HCT116 (cell line): ENCODE results near the gene LPAR1. TPM values are rescaled to one million over a fixed set of nuclear protein-coding genes. Genes with fewer than 3 reads are reported as not detected.
"Not testable (repeated sequence)": the region's sequence is repeated elsewhere in the genome, so short reads cannot be mapped to it uniquely, and the experiment has no call there.

Experiments used
- ATAC-seq: fragments of 200-7000 bp; cut with Tn5 transposase; 2 replicates; pipeline ENCODE4 v1.9.1; 2020; ENCODE audit warnings: mild to moderate bottlenecking, moderate library complexity
- BruUV-seq: library from RNA; stranded (reverse); fragments of 400-500 nt; replicated peaks from 2 replicates; lab custom pipeline; 2021; lab: Mats Ljungman, UMichigan
- CTCF ChIA-PET: fragments of 300-600 bp; sonication (Branson Sonifier 250); formaldehyde crosslinking; loops from one replicate; lab custom pipeline; 2021; ENCODE audit warnings: antibody characterized with exemption; lab: Charles Lee
- POLR2A ChIA-PET: fragments of 300-600, 350-600 bp; sonication (Branson Sonifier 250); formaldehyde crosslinking; loops from one replicate; lab custom pipeline; 2021; ENCODE audit warnings: antibody characterized with exemption; lab: Charles Lee
- RAD21 ChIA-PET, 2 experiments: fragments of 300-600 bp; sonication (Branson Sonifier 250); formaldehyde crosslinking; loops; one replicate each; lab custom pipeline; 2023; ENCODE audit warnings: low total read pairs in 2 of 2; ENCODE audit not compliant: uncharacterized antibody in 2 of 2, unreplicated experiment in 2 of 2, low non-redundant PET in 1 of 2; lab: Charles Lee
- DNase-seq: peaks from one replicate; pipeline ENCODE4 v3.0.0-alpha.2; 2010; ENCODE audit warnings: low read depth, low spot score
- H2AFZ ChIP-seq: fragments of 200-600 bp; shearing (Covaris generic), sonication (generic); 2 replicates; pipeline ENCODE4 v1.6.1; 2017; ENCODE audit warnings: low read depth, mixed run types, mixed read lengths, antibody characterized with exemption, low read length; ENCODE audit not compliant: poor library complexity, severe bottlenecking
- H3K27ac ChIP-seq: 2 replicates; pipeline ENCODE4 v1.5.1; 2012; ENCODE audit warnings: low read depth, low read length
- H3K27me3 ChIP-seq: fragments of 200-600 bp; sonication (generic); 2 replicates; pipeline ENCODE4 v1.6.1; 2016; ENCODE audit warnings: mixed run types, low read length, mixed read lengths; ENCODE audit not compliant: insufficient read depth
- H3K36me3 ChIP-seq, 2 experiments: fragments of 200-500 bp in 1 of 2; fragments of 200-600 bp in 1 of 2; sonication (Bioruptor generic) in 1 of 2; sonication (generic) in 1 of 2; 2 replicates each; pipeline versions ENCODE4 v1.5.1 to v1.6.1; 2014 to 2016; ENCODE audit warnings: low read length in 2 of 2, inconsistent platforms in 1 of 2, mixed read lengths in 1 of 2, mixed run types in 1 of 2; ENCODE audit not compliant: insufficient read depth in 2 of 2, control insufficient read depth in 1 of 2
- H3K4me1 ChIP-seq, 2 experiments: fragments of 200-600 bp in 1 of 2; sonication (generic) in 1 of 2; 2 replicates each; pipeline versions ENCODE4 v1.5.1 to v1.6.1; 2012 to 2017; ENCODE audit warnings: low read length in 2 of 2, inconsistent platforms in 1 of 2, mild to moderate bottlenecking in 1 of 2, mixed read lengths in 1 of 2, mixed run types in 1 of 2, moderate library complexity in 1 of 2; ENCODE audit not compliant: insufficient read depth in 2 of 2, control insufficient read depth in 1 of 2
- H3K4me2 ChIP-seq: fragments of 200-600 bp; sonication (generic); 2 replicates; pipeline ENCODE4 v1.6.1; 2017; ENCODE audit warnings: mixed run types, low read length, mixed read lengths
- H3K4me3 ChIP-seq, 2 experiments: fragments of 200-600 bp in 1 of 2; sonication (generic) in 1 of 2; replicated peaks in 1 of 2; 2 replicates each; pipeline ENCODE4 v1.5.1; 2011 to 2016; ENCODE audit warnings: low read length in 2 of 2, control low read depth in 1 of 2, low read depth in 1 of 2, mild to moderate bottlenecking in 1 of 2, mixed read lengths in 1 of 2, mixed run types in 1 of 2
- H3K79me2 ChIP-seq: fragments of 200-600 bp; sonication (generic); 2 replicates; pipeline ENCODE4 v1.6.1; 2017; ENCODE audit warnings: mild to moderate bottlenecking, mixed run types, low read length, moderate library complexity, mixed read lengths; ENCODE audit not compliant: insufficient read depth
- H3K9ac ChIP-seq: fragments of 200-600 bp; sonication (generic); 2 replicates; pipeline ENCODE4 v1.6.1; 2016; ENCODE audit warnings: low read length, mixed read lengths
- H3K9me2 ChIP-seq: fragments of 200-600 bp; sonication (generic), shearing (Covaris generic); 2 replicates; pipeline ENCODE4 v1.6.1; 2017; ENCODE audit warnings: mixed run types, mild to moderate bottlenecking, moderate library complexity; ENCODE audit not compliant: insufficient read depth
- H3K9me3 ChIP-seq, 2 experiments: fragments of 200-500 bp in 1 of 2; fragments of 200-600 bp in 1 of 2; sonication (Bioruptor generic) in 1 of 2; sonication (generic) in 1 of 2; 2 replicates each; pipeline ENCODE4 v1.6.1; 2014 to 2017; ENCODE audit warnings: low read length in 2 of 2, mixed read lengths in 2 of 2, inconsistent platforms in 1 of 2, low read depth in 1 of 2, mild to moderate bottlenecking in 1 of 2, mixed run types in 1 of 2, moderate library complexity in 1 of 2; ENCODE audit not compliant: control insufficient read depth in 1 of 2, insufficient read depth in 1 of 2
- H4K20me1 ChIP-seq: fragments of 200-600 bp; sonication (generic), shearing (Covaris generic); 2 replicates; pipeline ENCODE4 v1.6.1; 2017; ENCODE audit warnings: mixed run types, mild to moderate bottlenecking, moderate library complexity; ENCODE audit not compliant: insufficient read depth
- EGR1 ChIP-seq: IDR thresholded peaks from 2 replicates; pipeline ENCODE4 v1.6.1; 2012; ENCODE audit warnings: low read depth
- EZH2phosphoT487 ChIP-seq: fragments of 200-600 bp; IDR thresholded peaks from 2 replicates; pipeline ENCODE4 v1.6.1; 2018; ENCODE audit warnings: antibody characterized with exemption, borderline replicate concordance
- SRF ChIP-seq: IDR thresholded peaks from 2 replicates; pipeline ENCODE4 v1.6.1; 2012; ENCODE audit warnings: low read depth
- YY1 ChIP-seq: IDR thresholded peaks from 2 replicates; pipeline ENCODE4 v1.6.1; 2011; ENCODE audit warnings: low read length, low read depth, moderate library complexity, mild to moderate bottlenecking; ENCODE audit not compliant: insufficient replicate concordance; ENCODE audit errors: extremely low read depth
- ZNF274 ChIP-seq: fragments of 200-500 bp; sonication (Bioruptor generic); IDR thresholded peaks from 2 replicates; pipeline ENCODE4 v1.6.1; 2014; ENCODE audit warnings: mild to moderate bottlenecking, low read depth, low read length, inconsistent platforms
- intact Hi-C: fragments of 100-400 bp; cut with micrococcal nuclease; formaldehyde crosslinking; loops from 2 replicates; pipeline ENCODE4 v1.10.0; 2022
- total RNA-seq: library from RNA; stranded (reverse); gene quantifications from one replicate; pipeline ENCODE4 v1.2.1, GENCODE V29; 2021; ENCODE audit not compliant: unreplicated experiment

LPAR1 gene
- total RNA-seq, 1 experiment from 2014 or later: 7.4 TPM

DNA sequence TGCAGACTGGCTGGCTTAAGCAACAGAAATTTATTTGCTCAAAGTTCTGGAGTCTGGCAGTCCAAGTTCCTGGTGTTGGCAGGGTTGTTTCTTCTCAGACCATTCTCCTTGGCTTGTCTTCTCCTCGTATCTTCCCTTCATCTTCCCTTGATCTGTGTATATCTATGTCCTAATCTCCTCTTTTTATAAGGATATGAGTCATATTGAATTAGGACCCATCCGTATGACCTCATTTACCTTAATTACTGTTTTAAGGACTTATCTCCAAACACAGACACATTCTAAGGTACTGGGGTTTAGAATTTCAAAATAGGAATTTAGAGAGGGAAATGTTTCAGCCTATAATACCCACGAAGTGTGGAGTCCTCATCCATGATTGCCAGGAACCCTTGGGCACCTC is 13.1 kb upstream of the LPAR1 start:
- Histone ChIP-seq H3K36me3 (no peaks in the 10 kb centered on the region), H3K27me3 (no peaks in the 10 kb centered on the region), H3K9me3 (no peaks in the 10 kb centered on the region), H3K27ac (no peak overlapping the region), H3K4me2 (no peak overlapping the region), H2AFZ (no peak overlapping the region), H3K9ac (no peak overlapping the region), H3K9me2 (no peaks in the 10 kb centered on the region), H3K4me1 (no peaks in the 10 kb centered on the region), H3K79me2 (no peaks in the 10 kb centered on the region), H4K20me1 (no peaks in the 10 kb centered on the region), H3K4me3 (no peak overlapping the region)
- ChIA-PET RAD21 (no interaction called here), CTCF (no interaction called here), POLR2A (no interaction called here)
- BruUV-seq: no TSS peak
- ATAC-seq: no peak
- DNase-seq: no peak
- intact Hi-C loops: no loop called here
- TF ChIP-seq EGR1 (no peak), ZNF274 (no peak)

DNA sequence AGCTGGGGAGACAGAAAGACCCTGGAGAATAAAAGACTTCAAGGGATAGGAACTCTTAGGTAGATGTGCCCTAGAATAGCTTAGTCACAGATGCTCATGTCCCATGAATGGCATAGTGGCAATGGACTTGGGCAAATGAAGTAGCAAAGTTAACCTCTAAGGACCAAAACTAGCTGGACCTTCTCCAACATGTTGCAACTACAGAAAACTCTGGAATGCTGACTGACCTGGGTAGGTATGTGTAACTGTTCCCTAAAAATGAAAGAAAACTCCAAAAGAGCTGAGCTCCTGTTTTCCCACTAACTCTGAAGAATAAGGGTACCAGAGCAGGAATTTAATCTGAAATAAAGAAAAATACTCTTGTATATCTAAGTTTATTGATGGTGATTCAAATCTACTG is 12.5 kb upstream of the LPAR1 start:
- POLR2A ChIA-PET: no interaction called here
- no peak overlapping the region for H3K9ac ChIP-seq
- no peaks in the 10 kb centered on the region for H3K36me3 ChIP-seq
- no peak overlapping the region for H3K4me2 ChIP-seq
- no peaks in the 10 kb centered on the region for H3K4me1 ChIP-seq
- H3K9me2 ChIP-seq: no peaks in the 10 kb centered on the region
- intact Hi-C loops: no loop called here
- no peak overlapping the region for H3K27ac ChIP-seq
- no TSS peak for BruUV-seq
- no peak for TF ChIP-seq SRF
- TF ChIP-seq EZH2phosphoT487: no peak
- no peak for TF ChIP-seq YY1
- H3K79me2 ChIP-seq: no peaks in the 10 kb centered on the region
- ATAC-seq: no peak
- no peak overlapping the region for H3K4me3 ChIP-seq
- CTCF ChIA-PET: no interaction called here
- RAD21 ChIA-PET: no interaction called here
- no peaks in the 10 kb centered on the region for H3K27me3 ChIP-seq
- H4K20me1 ChIP-seq: no peaks in the 10 kb centered on the region
- H2AFZ ChIP-seq: no peak overlapping the region
- no peak for DNase-seq
- H3K9me3 ChIP-seq: no peaks in the 10 kb centered on the region

DNA sequence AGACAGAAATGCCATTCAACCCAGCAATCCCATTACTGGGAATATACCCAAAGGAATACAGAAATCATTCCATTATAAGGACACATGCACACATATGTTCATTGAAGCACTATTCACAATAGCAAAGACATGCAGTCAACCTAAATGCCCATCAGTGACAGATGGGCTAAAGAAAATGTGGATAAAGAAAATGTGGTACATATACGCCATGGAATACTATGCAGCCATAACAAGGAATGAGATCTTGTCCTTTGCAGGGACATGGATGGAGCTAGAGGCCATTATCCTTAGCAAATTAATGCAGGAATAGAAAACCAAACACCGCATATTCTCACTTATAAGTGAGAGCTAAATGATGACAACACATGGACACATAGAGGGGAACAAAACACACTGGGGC is 9.0 kb upstream of the LPAR1 start:
- H3K79me2 ChIP-seq, RAD21 ChIA-PET, DNase-seq, H2AFZ ChIP-seq, H3K9me2 ChIP-seq, CTCF ChIA-PET, H3K27ac ChIP-seq, H3K4me2 ChIP-seq, H3K4me3 ChIP-seq, H3K9ac ChIP-seq, BruUV-seq, H3K4me1 ChIP-seq, H3K36me3 ChIP-seq, ATAC-seq, H3K9me3 ChIP-seq, POLR2A ChIA-PET, intact Hi-C loops, H3K27me3 ChIP-seq, H4K20me1 ChIP-seq: not testable (repeated sequence)
